GM18502 (cell line): Measurements from ENCODE around the gene REC114.
"Not testable (repeated sequence)": the region's sequence is repeated elsewhere in the genome, so short reads cannot be mapped to it uniquely, and the experiment has no call there.

ENCODE experiments used
- ATAC-seq: cut with Tn5 transposase; IDR thresholded peaks from one replicate; pipeline ENCODE4 v1.9.1; 2021; ENCODE audit warnings: mild to moderate bottlenecking; ENCODE audit not compliant: unreplicated experiment, poor library complexity

REC114 gene

GRCh38 chr15:73442968-73443367 lies at the start of gene REC114:
Gene REC114 (plus strand): TSS chr15:73443164. CDS start chr15:73443186, 22 bp downstream.
- no peak for ATAC-seq

- no peak for ATAC-seq
Observed at GRCh38 chr15:73393336-73393735, 49.6 kb upstream of the REC114 start.

GRCh38 chr15:73394782-73395181 lies 48.2 kb upstream of the REC114 start:
- no peak for ATAC-seq

- no peak for ATAC-seq
Observed at GRCh38 chr15:73395671-73396070, 47.3 kb upstream of the REC114 start.

GRCh38 chr15:73397461-73397860 lies 45.5 kb upstream of the REC114 start:
- no peak for ATAC-seq

GRCh38 chr15:73398861-73399260 lies 44.1 kb upstream of the REC114 start:
- no peak for ATAC-seq

GRCh38 chr15:73400222-73400621 lies 42.7 kb upstream of the REC114 start:
- not testable (repeated sequence) for ATAC-seq

GRCh38 chr15:73403171-73403570 lies 39.8 kb upstream of the REC114 start:
- no peak for ATAC-seq

- ATAC-seq: no peak
Observed at GRCh38 chr15:73414876-73415275, 28.1 kb upstream of the REC114 start.

GRCh38 chr15:73424506-73424905 lies 18.5 kb upstream of the REC114 start:
- ATAC-seq: no peak

- ATAC-seq: no peak
Observed at GRCh38 chr15:73425510-73425909, 17.5 kb upstream of the REC114 start.

GRCh38 chr15:73426323-73426994 lies 16.5 kb upstream of the REC114 start:
- no peak for ATAC-seq

- not testable (repeated sequence) for ATAC-seq
Observed at GRCh38 chr15:73431329-73431728, 11.6 kb upstream of the REC114 start.

GRCh38 chr15:73433873-73434272 lies 9.1 kb upstream of the REC114 start:
- no peak for ATAC-seq

- no peak for ATAC-seq
Observed at GRCh38 chr15:73436613-73437012, 6.4 kb upstream of the REC114 start.

- no peak for ATAC-seq
Observed at GRCh38 chr15:73437543-73438109, 5.3 kb upstream of the REC114 start.

- no peak for ATAC-seq
Observed at GRCh38 chr15:73438651-73439050, 4.3 kb upstream of the REC114 start.

- no peak for ATAC-seq
Observed at GRCh38 chr15:73440571-73440970, 2.4 kb upstream of the REC114 start.

- no peak for ATAC-seq
Observed at GRCh38 chr15:73442421-73442820, 543 bp upstream of the REC114 start.

- not testable (repeated sequence) for ATAC-seq
Observed at GRCh38 chr15:73447471-73447870, 4.5 kb downstream of the REC114 start.

- ATAC-seq: not testable (repeated sequence)
Observed at GRCh38 chr15:73448158-73448758, 5.3 kb downstream of the REC114 start.

- ATAC-seq: not testable (repeated sequence)
Observed at GRCh38 chr15:73449980-73450379, 7.0 kb downstream of the REC114 start.
